Endothelial cell of umbilical vein (primary cell): Measurements from ENCODE around the gene AUTS2. TPM values are rescaled to one million over a fixed set of nuclear protein-coding genes. Genes with fewer than 3 reads are reported as not detected.

Experiments
- BruUV-seq: library from RNA; stranded (reverse); fragments of 400-500 nt; replicated peaks from 2 replicates; lab custom pipeline; 2021; lab: Mats Ljungman, UMichigan
- CTCF ChIA-PET: fragments of 300-600, 350-600 bp; sonication (Branson Sonifier 250); formaldehyde crosslinking; loops from one replicate; lab custom pipeline; 2021; ENCODE audit warnings: antibody characterized with exemption, inconsistent platforms; lab: Charles Lee
- POLR2A ChIA-PET: fragments of 300-600, 350-600 bp; sonication (Branson Sonifier 250); formaldehyde crosslinking; loops from one replicate; lab custom pipeline; 2021; ENCODE audit warnings: antibody characterized with exemption, inconsistent platforms; lab: Charles Lee
- DNase-seq: peaks from one replicate; pipeline ENCODE4 v3.0.0-alpha.2; 2011; ENCODE audit warnings: low read depth, low spot score
- FAIRE-seq: peaks from 2 replicates; lab custom pipeline; 2011; peaks lifted over from hg19 to GRCh38; lab: Jason Lieb, UNC
- H2AFZ ChIP-seq: 2 replicates; pipeline ENCODE4 v1.6.0; 2012; ENCODE audit warnings: low read depth, low read length, control low read depth, inconsistent platforms
- H3K27ac ChIP-seq: 2 replicates; pipeline ENCODE4 v1.5.1; 2011; ENCODE audit warnings: low read depth, mild to moderate bottlenecking, control low read depth, low read length, moderate library complexity; ENCODE audit not compliant: insufficient read depth
- H3K27me3 ChIP-seq, 2 experiments: 2 replicates each; pipeline versions ENCODE4 v1.6.0 to v1.6.1; 2011; ENCODE audit warnings: low read length in 2 of 2, mixed read lengths in 1 of 2; ENCODE audit not compliant: control insufficient read depth in 2 of 2, insufficient read depth in 2 of 2
- H3K36me3 ChIP-seq, 2 experiments: 2 replicates in 1 of 2; 3 replicates in 1 of 2; pipeline ENCODE4 v1.5.1; 2011; ENCODE audit warnings: low read length in 2 of 2, mild to moderate bottlenecking in 1 of 2, moderate library complexity in 1 of 2; ENCODE audit not compliant: control insufficient read depth in 2 of 2, insufficient read depth in 2 of 2; ENCODE audit errors: extremely low read depth in 1 of 2
- H3K4me1 ChIP-seq: 3 replicates; pipeline ENCODE4 v1.5.1; 2011; ENCODE audit warnings: mild to moderate bottlenecking, low read length; ENCODE audit not compliant: control insufficient read depth, insufficient read depth; ENCODE audit errors: extremely low read depth
- H3K4me2 ChIP-seq: 2 replicates; pipeline ENCODE4 v1.6.1; 2011; ENCODE audit warnings: low read length, control low read depth, mixed read lengths; ENCODE audit not compliant: insufficient read depth
- H3K4me3 ChIP-seq, 3 experiments: fragments of 200-600 bp in 1 of 3; sonication (generic), shearing (Covaris generic) in 1 of 3; replicated peaks in 1 of 3; 2 replicates each; pipeline ENCODE4 v1.5.1; 2011 to 2016; ENCODE audit warnings: control low read depth in 3 of 3, low read length in 3 of 3, mild to moderate bottlenecking in 2 of 3, inconsistent platforms in 1 of 3, low read depth in 1 of 3, moderate library complexity in 1 of 3; ENCODE audit not compliant: insufficient read depth in 1 of 3
- H3K79me2 ChIP-seq: 2 replicates; pipeline ENCODE4 v1.6.0; 2012; ENCODE audit warnings: low read length, inconsistent platforms; ENCODE audit not compliant: control insufficient read depth, insufficient read depth
- H3K9ac ChIP-seq: replicated peaks from 2 replicates; pipeline ENCODE3; 2011; ENCODE audit warnings: low read length, control low read depth; ENCODE audit not compliant: insufficient read depth; ENCODE audit errors: extremely low read depth
- H3K9me1 ChIP-seq: replicated peaks from 3 replicates; pipeline ENCODE4 v1.6.0; 2011; ENCODE audit warnings: mild to moderate bottlenecking, low read length; ENCODE audit not compliant: control insufficient read depth, insufficient read depth; ENCODE audit errors: extremely low read depth
- H3K9me3 ChIP-seq: replicated peaks from 2 replicates; pipeline ENCODE4 v1.5.1; 2012; ENCODE audit warnings: low read length, inconsistent platforms; ENCODE audit not compliant: control insufficient read depth, insufficient read depth
- H4K20me1 ChIP-seq: replicated peaks from 2 replicates; pipeline ENCODE3; 2011; ENCODE audit warnings: mild to moderate bottlenecking, low read length; ENCODE audit not compliant: control insufficient read depth, insufficient read depth; ENCODE audit errors: extremely low read depth
- EZH2 ChIP-seq: IDR thresholded peaks from 2 replicates; pipeline ENCODE4 v1.6.1; 2012; ENCODE audit warnings: borderline replicate concordance, low read depth, mild to moderate bottlenecking, moderate library complexity, low read length, inconsistent platforms; ENCODE audit not compliant: severe bottlenecking
- GATA2 ChIP-seq: IDR thresholded peaks from 2 replicates; pipeline ENCODE4 v1.7.0; 2011; ENCODE audit warnings: low read depth, mild to moderate bottlenecking, moderate library complexity, mixed read lengths, low read length; ENCODE audit not compliant: insufficient read length, insufficient read depth
- JUN ChIP-seq: IDR thresholded peaks from 2 replicates; pipeline ENCODE4 v1.6.1; 2011; ENCODE audit warnings: borderline replicate concordance, low read depth; ENCODE audit not compliant: insufficient read length, insufficient read depth
- MYC ChIP-seq: IDR thresholded peaks from one replicate; pipeline ENCODE4 v1.6.1; 2011; ENCODE audit warnings: mild to moderate bottlenecking, low read depth, low read length
- POLR2AphosphoS5 ChIP-seq: IDR thresholded peaks from 2 replicates; pipeline ENCODE4 v1.6.1; 2012; ENCODE audit warnings: low read depth, mild to moderate bottlenecking, control low read depth, low read length, moderate library complexity; ENCODE audit not compliant: insufficient read depth
- dilution Hi-C: fragments of 300-500 bp; cut with MboI; formaldehyde crosslinking; loops from one replicate; pipeline ENCODE4 v1.15.0; 2019; ENCODE audit warnings: low sequenced_read_pairs; ENCODE audit not compliant: extremely low pct_ligation_motif_present
- intact Hi-C: fragments of 100-400 bp; cut with micrococcal nuclease; formaldehyde crosslinking; loops from one replicate; pipeline ENCODE4 v1.10.0; 2022
- polyA plus RNA-seq, 4 experiments: library from polyadenylated mRNA; depleted of rRNA in 3 of 4; stranded (reverse) in 3 of 4; unstranded in 1 of 4; fragments of >200 nt; gene quantifications; 2 replicates each; pipeline versions ENCODE4 v1.2.1 to v1.2.3, GENCODE V29; 2011 to 2012; ENCODE audit warnings: missing spikeins in 1 of 4
- total RNA-seq: library from RNA; stranded (reverse); gene quantifications from 2 replicates; pipeline ENCODE4 v1.2.3, GENCODE V29; 2021

AUTS2 gene
- total and polyA plus RNA-seq, 2 donors (not counting 3 experiments of a cell fraction or from before 2014, with no cell fraction given), result 0.59 to 8.0 TPM

- Histone ChIP-seq H3K4me1 (no peaks in the 10 kb centered on the region), H3K9me3 (peaks cover 9% of the 10 kb centered on the region), H3K9ac (no peak overlapping the region), H3K9me1 (no peaks in the 10 kb centered on the region), H3K4me2 (no peak overlapping the region), H3K79me2 (no peaks in the 10 kb centered on the region), H2AFZ (no peak overlapping the region), H4K20me1 (no peaks in the 10 kb centered on the region), H3K27me3 (no peaks in the 10 kb centered on the region), H3K36me3 (no peaks in the 10 kb centered on the region), H3K27ac (no peak overlapping the region), H3K4me3 (no peak overlapping the region)
- dilution Hi-C loops (no loop called here), intact Hi-C loops (no loop called here)
- no TSS peak for BruUV-seq
- no peak for FAIRE-seq
- ChIA-PET POLR2A (no interaction called here), CTCF (no interaction called here)
- DNase-seq, result no peak
- no peak for TF ChIP-seq GATA2
- no peak for TF ChIP-seq EZH2
- no peak for TF ChIP-seq JUN
- no peak for TF ChIP-seq MYC
Observed at GRCh38 chr7:70494225-70495032, 896.2 kb downstream of the AUTS2 start.

- no TSS peak for BruUV-seq
- no peak for TF ChIP-seq GATA2
- TF ChIP-seq POLR2AphosphoS5, result no peak
- intact Hi-C loops (no loop called here), dilution Hi-C loops (no loop called here)
- Histone ChIP-seq H3K4me3 (no peak overlapping the region), H2AFZ (no peak overlapping the region), H3K27ac (no peak overlapping the region), H3K27me3 (no peaks in the 10 kb centered on the region), H3K9ac (no peak overlapping the region), H3K79me2 (no peaks in the 10 kb centered on the region), H3K4me1 (no peaks in the 10 kb centered on the region), H3K36me3 (no peaks in the 10 kb centered on the region), H3K9me1 (no peaks in the 10 kb centered on the region), H3K4me2 (no peak overlapping the region), H4K20me1 (no peaks in the 10 kb centered on the region), H3K9me3 (peaks cover 10% of the 10 kb centered on the region)
- POLR2A ChIA-PET, result no interaction called here
- FAIRE-seq (no peak), DNase-seq (no peak)
- CTCF ChIA-PET, result no interaction called here
Observed at GRCh38 chr7:70495033-70495376, 896.7 kb downstream of the AUTS2 start.
